G401 (cell line): ENCODE data around the gene GATA1. TPM values are rescaled to one million over a fixed set of nuclear protein-coding genes. Genes with fewer than 3 reads are reported as not detected.

Experiments used
- DNase-seq: peaks from one replicate; pipeline ENCODE4 v3.0.0-alpha.2; 2015; ENCODE audit warnings: low spot score
- in situ Hi-C: cut with HindIII; loops from 2 replicates; pipeline ENCODE4 v1.10.0; 2016; ENCODE audit warnings: low sequenced_read_pairs, mixed read lengths
- total RNA-seq: library from RNA; depleted of rRNA; stranded (reverse); fragments of >200 nt; shearing (Covaris generic); gene quantifications from 2 replicates; pipeline ENCODE4 v1.2.3, GENCODE V29; 2014; rRNA removed

Gene GATA1
- total RNA-seq, result not detected in 2 replicates

GRCh38 chrX:48786341-48786800 is at the start of gene GATA1:
Gene GATA1, plus strand, starts transcription at chrX:48786590. Its CDS starts 4,520 bp downstream, at chrX:48791110.
- in situ Hi-C loops, result no loop called here
- no peak for DNase-seq

DNA sequence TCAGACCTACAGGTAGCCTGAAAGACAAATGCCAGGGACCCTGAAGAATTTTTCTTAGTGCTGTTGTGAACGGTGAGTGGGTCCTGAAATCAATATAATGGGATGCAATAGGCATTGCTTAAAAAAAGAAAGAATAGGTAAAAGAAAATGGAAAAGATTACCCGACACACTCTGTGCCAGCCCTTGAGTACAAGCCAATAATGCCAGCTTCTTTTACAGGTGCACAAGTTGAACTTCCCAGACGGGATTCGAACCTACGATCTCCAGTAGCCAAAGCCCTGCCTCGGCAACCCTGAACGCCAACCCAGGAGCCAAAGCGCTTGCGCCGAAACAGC is 49.5 kb upstream of the GATA1 start:
- no peak for DNase-seq
- in situ Hi-C loops, result no loop called here

DNA sequence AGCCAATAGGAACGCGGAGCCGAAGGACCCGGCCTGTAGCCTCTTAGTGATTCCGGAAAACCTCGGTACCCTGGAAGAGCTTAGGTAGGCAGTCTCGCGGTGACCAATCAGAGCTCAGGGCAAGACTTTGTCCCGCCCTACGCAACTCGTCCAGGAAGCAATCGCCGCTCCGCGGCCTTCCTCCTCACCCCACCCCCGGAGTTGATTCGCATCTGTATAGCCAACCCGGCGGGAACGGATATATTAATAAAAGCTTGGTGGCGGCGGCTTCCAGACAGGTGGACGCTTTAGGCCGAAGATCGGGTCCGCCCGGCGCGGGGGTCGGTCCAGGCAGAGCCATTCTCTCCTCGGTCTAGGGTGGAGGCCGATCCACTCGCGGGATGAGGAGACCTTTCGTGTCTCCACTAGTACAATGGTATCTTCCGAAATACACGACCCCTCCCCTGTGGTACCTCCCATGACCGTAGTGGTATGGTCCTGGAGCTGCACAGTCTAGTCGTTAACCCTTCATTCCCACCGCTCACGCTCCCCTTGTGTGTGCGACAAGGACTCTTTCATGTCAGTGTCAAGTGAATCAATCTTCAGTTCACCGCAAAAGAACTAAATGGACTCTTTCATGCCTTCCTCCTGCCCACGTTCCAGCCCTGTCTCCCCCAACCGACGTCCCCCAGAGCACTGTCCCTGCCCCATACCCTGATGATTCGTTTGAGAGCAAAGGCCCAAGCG is 49.0 kb upstream of the GATA1 start:
- in situ Hi-C loops, result no loop called here

DNA sequence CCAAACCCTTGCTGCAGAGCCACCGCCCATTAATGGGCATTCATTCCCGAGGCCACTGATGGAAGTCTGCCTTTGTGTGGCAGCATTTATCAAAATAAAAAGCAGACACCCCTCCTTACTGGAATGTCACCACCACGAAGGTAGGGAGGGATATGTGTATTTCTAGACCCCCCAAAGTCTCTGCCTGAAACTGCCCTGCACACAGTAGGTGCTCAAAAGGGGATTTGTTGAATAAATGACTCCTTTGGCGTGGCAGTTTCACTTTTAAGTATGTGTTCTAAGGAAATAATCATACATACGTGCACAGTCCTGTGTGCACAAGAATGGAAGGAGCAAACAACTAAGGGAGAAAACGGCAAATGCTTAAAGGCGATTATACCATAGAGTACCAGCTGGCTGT is 48.5 kb upstream of the GATA1 start:
- no peak for DNase-seq
- in situ Hi-C loops, result no loop called here

More for the DNA sequence above, 49.0 kb upstream of the GATA1 start:
- DNase-seq, result peak; percentile 97

DNA sequence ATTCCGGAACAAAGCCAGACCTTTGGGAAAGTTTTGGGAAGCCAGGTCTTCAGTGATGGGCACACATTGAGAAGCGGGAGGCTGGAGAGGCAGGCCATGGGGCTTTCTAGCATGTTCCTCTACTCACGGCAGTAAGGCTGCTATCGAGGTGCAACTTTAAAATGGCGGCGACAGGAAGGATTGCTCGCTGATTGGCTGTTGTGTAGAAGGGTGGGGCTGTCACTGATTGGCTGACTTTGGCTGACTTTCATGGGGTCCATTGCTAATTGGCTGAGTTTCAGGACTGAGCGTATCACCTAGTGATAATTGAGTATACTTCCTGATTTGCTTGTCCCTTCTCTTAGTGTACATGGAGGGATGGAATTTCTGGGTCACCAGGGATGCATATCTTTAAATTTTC is 44.6 kb upstream of the GATA1 start:
- in situ Hi-C loops, result no loop called here
- no peak for DNase-seq

- in situ Hi-C loops, result no loop called here
- no peak for DNase-seq
Observed at GRCh38 chrX:48745222-48745621, 41.2 kb upstream of the GATA1 start.

GRCh38 chrX:48747415-48748016 is 38.9 kb upstream of the GATA1 start:
- in situ Hi-C loops, result no loop called here
- DNase-seq, result no peak

GRCh38 chrX:48749182-48749581 is 37.2 kb upstream of the GATA1 start:
- in situ Hi-C loops, result no loop called here
- DNase-seq, result no peak

GRCh38 chrX:48751343-48751742 is 35.0 kb upstream of the GATA1 start:
- no peak for DNase-seq
- in situ Hi-C loops, result no loop called here

GRCh38 chrX:48752498-48752897 is 33.9 kb upstream of the GATA1 start:
- in situ Hi-C loops, result no loop called here
- no peak for DNase-seq

DNA sequence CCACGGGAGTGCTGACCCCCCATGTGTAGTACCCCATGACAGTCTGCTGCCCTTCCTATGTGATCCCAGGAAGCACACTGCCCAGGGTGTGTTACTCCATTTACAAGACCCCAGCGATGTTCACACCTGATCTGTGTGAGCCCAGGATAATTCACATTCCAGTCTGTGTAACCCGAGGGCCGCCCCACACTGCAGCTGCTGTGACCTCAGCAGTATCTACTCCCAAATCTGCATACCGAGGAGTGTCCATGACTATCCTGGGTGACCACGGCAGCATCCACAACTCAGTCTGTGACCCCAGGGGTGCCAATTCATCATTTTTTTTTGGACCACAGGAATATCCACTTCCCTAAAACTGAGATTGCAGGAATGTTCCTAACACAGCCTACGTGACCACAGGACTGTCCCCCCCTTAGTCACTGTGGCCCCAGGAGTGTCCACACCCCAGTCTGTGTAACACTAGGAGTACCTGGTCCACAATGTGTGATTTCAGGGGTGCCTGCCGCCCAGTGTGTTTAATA is 32.6 kb upstream of the GATA1 start:
- no peak for DNase-seq
- in situ Hi-C loops, result no loop called here

GRCh38 chrX:48754238-48754637 is 32.2 kb upstream of the GATA1 start:
- in situ Hi-C loops, result no loop called here
- no peak for DNase-seq

- in situ Hi-C loops, result no loop called here
- peak; percentile 64 for DNase-seq
Observed at GRCh38 chrX:48761674-48762471, 24.5 kb upstream of the GATA1 start, which contains the start of gene GLOD5. Gene GLOD5, plus strand, starts transcription at chrX:48761747. Its CDS starts 44 bp downstream, at chrX:48761791.

DNA sequence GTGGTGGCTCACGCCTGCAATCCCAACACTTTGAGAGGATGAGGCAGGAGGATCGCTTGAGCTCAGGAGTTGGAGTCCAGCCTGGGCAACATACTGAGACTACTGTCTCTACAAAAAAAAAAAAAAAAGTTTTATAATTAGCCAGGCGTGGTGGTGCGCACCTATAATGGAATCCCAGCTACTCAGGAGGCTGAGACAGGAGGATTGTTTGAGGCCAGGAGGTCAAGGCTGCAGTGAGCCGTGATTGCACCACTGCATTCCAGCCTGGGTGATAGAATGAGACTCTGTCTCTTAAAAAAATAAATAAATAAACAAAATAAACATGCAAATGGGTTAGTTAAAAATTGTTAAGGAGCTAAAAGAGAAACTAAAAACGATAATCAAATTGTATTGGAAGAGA is 17.2 kb upstream of the GATA1 start:
- in situ Hi-C loops, result no loop called here
- DNase-seq, result no peak

DNA sequence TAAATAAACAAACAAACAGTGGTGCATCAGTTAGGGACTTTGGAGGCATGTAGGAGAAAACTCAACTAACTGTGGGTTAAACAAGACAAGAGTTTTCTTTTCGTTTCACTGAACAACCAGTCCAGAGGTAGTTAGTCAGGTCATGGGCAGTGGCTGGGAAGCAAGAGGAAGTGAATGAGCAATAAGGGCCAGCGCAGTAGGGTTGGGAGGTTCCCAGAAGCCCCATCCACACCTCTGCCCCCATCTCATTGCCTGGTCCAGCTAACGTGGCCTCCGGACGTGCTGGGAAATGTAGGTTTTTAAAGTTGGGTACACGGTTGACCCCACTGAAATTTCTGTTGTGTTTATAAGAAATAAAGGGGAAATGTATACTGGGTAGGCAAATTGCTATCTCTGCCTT is 16.1 kb upstream of the GATA1 start:
- in situ Hi-C loops, result no loop called here
- no peak for DNase-seq

DNA sequence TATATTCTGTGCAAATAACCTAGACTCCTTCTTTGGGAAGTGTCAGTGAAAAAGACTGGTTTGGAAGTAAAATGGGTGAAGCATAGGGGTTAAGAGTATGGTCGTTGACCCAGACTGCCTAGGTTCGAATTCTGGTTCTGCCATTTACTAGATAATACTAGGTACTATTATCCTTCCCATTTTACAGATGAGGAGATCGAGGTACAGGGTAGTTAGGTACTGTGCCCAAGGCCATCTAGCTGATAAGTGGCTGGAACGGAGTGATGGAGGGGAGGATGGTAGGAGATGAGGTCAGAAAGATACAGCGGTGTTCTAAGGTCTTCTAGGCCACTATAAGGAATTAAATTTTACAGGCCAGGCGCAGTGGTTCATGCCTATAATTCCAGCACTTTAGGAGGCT is 13.8 kb upstream of the GATA1 start:
- in situ Hi-C loops, result no loop called here
- DNase-seq, result no peak

GRCh38 chrX:48776818-48777439 is 9.5 kb upstream of the GATA1 start:
- in situ Hi-C loops, result no loop called here

DNA sequence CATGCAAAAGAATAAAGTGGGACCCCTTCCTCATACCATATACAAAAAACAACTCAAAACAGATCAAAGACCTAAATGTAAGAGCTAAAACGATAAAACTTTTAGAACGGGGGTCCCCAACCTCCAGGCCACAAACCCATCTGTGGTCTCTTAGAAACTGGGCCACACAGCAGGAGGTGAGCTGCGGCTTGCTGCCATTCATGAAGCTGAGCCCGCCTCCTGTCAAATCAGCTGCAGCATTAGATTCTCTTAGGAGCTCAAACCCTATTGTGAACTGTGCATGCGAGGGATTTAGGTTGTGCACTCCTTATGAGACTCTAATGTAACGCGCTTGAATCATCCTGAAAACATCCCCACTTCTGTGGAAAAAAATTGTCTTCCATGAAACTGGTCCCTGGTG is 7.0 kb upstream of the GATA1 start:
- in situ Hi-C loops, result no loop called here
- DNase-seq, result no peak

More at GRCh38 chrX:48776818-48777439, 9.5 kb upstream of the GATA1 start:
- no peak for DNase-seq

- DNase-seq, result no peak
- in situ Hi-C loops, result no loop called here
Observed at GRCh38 chrX:48781705-48782104, 4.7 kb upstream of the GATA1 start.
